HT-29 (cell line): ENCODE results near the gene VTA1. TPM values are rescaled to one million over a fixed set of nuclear protein-coding genes. Genes with fewer than 3 reads are reported as not detected.

ENCODE experiments used
- DNase-seq: peaks from one replicate; pipeline ENCODE4 v3.0.0-alpha.2; 2015; ENCODE audit warnings: low spot score
- total RNA-seq: library from RNA; depleted of rRNA; stranded (reverse); fragments of >200 nt; shearing (Covaris generic); gene quantifications from 2 replicates; pipeline ENCODE4 v1.2.3, GENCODE V29; 2014; rRNA removed

VTA1 gene
- total RNA-seq, 1 experiment from 2014 or later, result 24.7 TPM

DNA sequence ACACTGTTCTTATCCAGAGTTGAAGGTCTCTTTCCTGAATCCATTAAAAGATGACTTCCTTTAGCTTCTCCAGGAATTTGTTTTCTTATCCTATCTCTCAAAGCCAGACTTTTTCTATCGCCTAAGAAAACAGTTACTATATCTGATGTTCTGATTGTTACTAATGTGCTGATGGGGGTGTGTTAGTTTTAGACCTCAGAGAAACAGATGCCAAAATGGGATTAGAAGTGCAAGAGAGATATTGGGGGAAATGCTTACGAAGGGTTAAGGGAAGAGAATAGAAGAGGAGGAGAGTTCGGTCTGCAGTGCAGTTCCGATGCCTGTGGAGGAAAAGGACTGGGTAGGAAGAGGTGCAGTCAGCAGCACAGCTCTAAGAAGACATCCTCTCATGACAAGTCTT is 119.0 kb downstream of the VTA1 start:
- DNase-seq, result no peak

DNA sequence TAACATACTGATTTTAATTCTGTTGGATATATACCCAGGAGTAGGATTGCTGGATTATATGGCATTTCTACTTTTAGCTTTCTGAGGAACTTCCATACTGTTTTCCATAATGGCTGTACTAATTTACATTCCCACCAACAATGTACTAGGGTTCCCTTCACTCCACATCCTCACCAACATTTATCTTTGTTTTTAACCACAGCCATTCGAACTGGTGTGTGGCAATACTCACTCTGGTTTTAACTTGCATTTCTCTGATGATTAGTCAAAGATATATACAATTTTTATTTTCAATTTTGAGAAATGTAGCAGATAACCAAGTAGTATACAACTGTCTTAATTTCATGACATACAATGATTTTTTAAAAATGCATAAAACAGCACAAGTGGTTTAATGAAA is 124.4 kb downstream of the VTA1 start:
- DNase-seq, result no peak

Other genes starting within 250 kb of the VTA1 start
- gene GJE1, start 14.3 kb upstream of the VTA1 start, total RNA-seq, result not detected in 2 replicates
- not detected in 2 replicates for gene NMBR, start 141 bp upstream of the VTA1 start, total RNA-seq
- 6.6 and 8.1 TPM in 2 replicates for gene ADGRG6, start 154.7 kb downstream of the VTA1 start, total RNA-seq